NCI-H146 treated with DMSO at 0.1 percent for 48 hours (cell line): ENCODE results near the gene TNFAIP8L2.

Source experiments
- DNase-seq: peaks from one replicate; lab custom pipeline; 2025; ENCODE audit not compliant: unreplicated experiment; lab: John Stamatoyannopoulos, UW

The TNFAIP8L2 gene

GRCh38 chr1:151156515-151156819 lies at the start of gene TNFAIP8L2:
TSS of gene TNFAIP8L2 (plus strand) at chr1:151156649. CDS start at chr1:151158698, 2,049 bp downstream.
- DNase-seq, result no peak

- DNase-seq, result no peak
These were observed 49.6 kb upstream of the TNFAIP8L2 start for GRCh38 chr1:151106894-151107293.

GRCh38 chr1:151108331-151108730 lies 48.1 kb upstream of the TNFAIP8L2 start:
- no peak for DNase-seq

- DNase-seq, result no peak
These were observed 42.6 kb upstream of the TNFAIP8L2 start for GRCh38 chr1:151113877-151114276.

GRCh38 chr1:151124763-151125403 lies 31.6 kb upstream of the TNFAIP8L2 start:
- no peak for DNase-seq

GRCh38 chr1:151128800-151129199 lies 27.6 kb upstream of the TNFAIP8L2 start:
- no peak for DNase-seq

- DNase-seq, result no peak
These were observed 25.4 kb upstream of the TNFAIP8L2 start for GRCh38 chr1:151130987-151131586.

GRCh38 chr1:151131701-151132334 lies 24.6 kb upstream of the TNFAIP8L2 start:
- no peak for DNase-seq

- DNase-seq, result no peak
These were observed 24.0 kb upstream of the TNFAIP8L2 start for GRCh38 chr1:151132335-151133017.

- DNase-seq, result no peak
These were observed 23.2 kb upstream of the TNFAIP8L2 start for GRCh38 chr1:151133018-151133806.

- no peak for DNase-seq
These were observed 22.1 kb upstream of the TNFAIP8L2 start for GRCh38 chr1:151134396-151134795.

GRCh38 chr1:151134991-151135390 lies 21.5 kb upstream of the TNFAIP8L2 start:
- DNase-seq, result no peak

- DNase-seq, result no peak
These were observed 20.7 kb upstream of the TNFAIP8L2 start for GRCh38 chr1:151135433-151136385.

- no peak for DNase-seq
These were observed 18.7 kb upstream of the TNFAIP8L2 start for GRCh38 chr1:151137789-151138188.

GRCh38 chr1:151142411-151143056 lies 13.9 kb upstream of the TNFAIP8L2 start:
- no peak for DNase-seq

- no peak for DNase-seq
These were observed 13.4 kb upstream of the TNFAIP8L2 start for GRCh38 chr1:151143057-151143435.

- DNase-seq, result no peak
These were observed 12.5 kb upstream of the TNFAIP8L2 start for GRCh38 chr1:151143986-151144385.

- no peak for DNase-seq
These were observed 11.8 kb upstream of the TNFAIP8L2 start for GRCh38 chr1:151144474-151145303.
